Measurements from ENCODE around the gene GFRA4.
A peak's percentile ranks its signal among the peaks of the same experiment; 100 is the strongest.

The GFRA4 gene

DNA sequence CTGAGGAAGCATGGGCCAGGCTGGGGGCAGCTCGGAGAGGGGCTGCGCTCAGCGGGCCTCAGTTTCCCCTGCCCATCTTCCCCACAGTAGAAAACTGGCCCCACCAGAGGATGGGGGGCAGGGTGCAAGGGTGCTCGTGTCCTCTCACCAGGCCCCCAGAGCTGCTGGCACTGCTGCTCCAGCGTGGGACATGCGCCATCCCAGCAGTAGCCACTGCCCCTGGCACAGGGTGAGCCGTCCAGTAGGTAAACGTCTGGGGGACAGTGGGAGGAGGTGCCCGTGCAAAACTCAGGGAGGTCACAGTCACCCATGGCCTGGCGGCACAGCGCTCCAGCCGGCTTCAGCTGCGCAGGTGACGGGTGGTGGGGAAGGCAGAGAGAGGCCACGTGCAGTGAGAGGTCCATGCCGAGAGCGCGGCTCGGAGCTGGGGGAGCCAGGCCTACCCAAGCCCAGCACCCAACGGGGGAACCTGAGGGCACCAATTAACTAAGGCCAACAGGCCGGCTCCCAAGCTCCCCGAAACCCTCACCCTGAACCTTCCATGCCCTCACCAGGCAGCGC is 8.9 kb upstream of the GFRA4 start:
- H3K4me1 Mint-ChIP-seq (ENCODE audit: low read depth): peaks cover 5% of the 10 kb centered on the region
- peaks cover 67% of the 10 kb centered on the region for H3K27me3 Mint-ChIP-seq (ENCODE audit: low read depth)
- H3K9me3 Mint-ChIP-seq: no peaks in the 10 kb centered on the region
- no peak overlapping the region for H3K27ac Mint-ChIP-seq
- no peak overlapping the region for H3K4me3 Mint-ChIP-seq
- no peaks in the 10 kb centered on the region for H3K36me3 Mint-ChIP-seq (ENCODE audit: low read depth)

DNA sequence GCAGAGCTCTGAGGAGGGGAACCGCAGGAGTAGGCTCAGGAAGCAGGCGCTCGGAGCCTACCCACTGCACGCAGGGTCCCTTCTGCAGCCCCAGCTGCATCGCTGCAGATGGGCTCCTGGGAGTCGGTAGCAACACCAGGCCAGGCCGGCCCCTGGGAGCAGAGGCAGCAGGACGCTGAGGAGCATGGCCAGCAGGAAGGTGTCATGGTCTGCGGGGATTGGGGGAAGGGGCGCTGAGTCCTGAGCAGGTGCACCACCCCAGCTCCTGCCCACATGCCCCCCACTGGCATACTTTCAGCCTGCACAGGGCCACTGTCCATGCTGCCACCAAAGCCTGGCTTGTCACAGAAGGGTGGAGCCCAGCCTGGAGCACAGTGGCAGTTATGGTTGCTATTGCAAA is 7.7 kb upstream of the GFRA4 start:
- Mint-ChIP-seq H3K9me3 (no peaks in the 10 kb centered on the region), H3K36me3 (ENCODE audit: low read depth) (no peaks in the 10 kb centered on the region), H3K4me1 (ENCODE audit: low read depth) (peaks cover 7% of the 10 kb centered on the region), H3K27me3 (ENCODE audit: low read depth) (peaks cover 62% of the 10 kb centered on the region), H3K27ac (no peak overlapping the region), H3K4me3 (no peak overlapping the region)

DNA sequence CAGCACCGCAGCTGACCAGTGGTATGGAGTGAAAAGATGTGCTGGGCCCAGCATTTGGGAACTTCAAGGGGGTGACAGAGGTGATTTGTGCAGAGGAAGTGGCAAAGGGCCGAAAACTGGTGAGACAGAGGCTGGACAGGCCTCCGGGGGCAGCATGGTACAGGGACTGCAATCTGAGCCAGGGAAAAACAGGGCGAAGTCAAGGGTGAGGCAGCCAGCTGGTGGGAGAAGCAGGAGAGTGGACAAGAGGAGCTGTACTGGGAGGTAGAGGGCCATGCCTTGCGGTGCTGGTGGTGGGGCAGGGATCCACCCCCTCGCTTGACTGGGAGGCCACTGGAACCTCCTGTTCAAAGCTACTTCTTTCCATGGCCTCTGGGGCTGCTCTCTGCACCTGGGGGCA is 7.3 kb upstream of the GFRA4 start:
- Mint-ChIP-seq H3K27me3 (ENCODE audit: low read depth) (peaks cover 62% of the 10 kb centered on the region), H3K4me1 (ENCODE audit: low read depth) (peaks cover 10% of the 10 kb centered on the region), H3K36me3 (ENCODE audit: low read depth) (no peaks in the 10 kb centered on the region), H3K4me3 (no peak overlapping the region), H3K9me3 (no peaks in the 10 kb centered on the region), H3K27ac (no peak overlapping the region)

DNA sequence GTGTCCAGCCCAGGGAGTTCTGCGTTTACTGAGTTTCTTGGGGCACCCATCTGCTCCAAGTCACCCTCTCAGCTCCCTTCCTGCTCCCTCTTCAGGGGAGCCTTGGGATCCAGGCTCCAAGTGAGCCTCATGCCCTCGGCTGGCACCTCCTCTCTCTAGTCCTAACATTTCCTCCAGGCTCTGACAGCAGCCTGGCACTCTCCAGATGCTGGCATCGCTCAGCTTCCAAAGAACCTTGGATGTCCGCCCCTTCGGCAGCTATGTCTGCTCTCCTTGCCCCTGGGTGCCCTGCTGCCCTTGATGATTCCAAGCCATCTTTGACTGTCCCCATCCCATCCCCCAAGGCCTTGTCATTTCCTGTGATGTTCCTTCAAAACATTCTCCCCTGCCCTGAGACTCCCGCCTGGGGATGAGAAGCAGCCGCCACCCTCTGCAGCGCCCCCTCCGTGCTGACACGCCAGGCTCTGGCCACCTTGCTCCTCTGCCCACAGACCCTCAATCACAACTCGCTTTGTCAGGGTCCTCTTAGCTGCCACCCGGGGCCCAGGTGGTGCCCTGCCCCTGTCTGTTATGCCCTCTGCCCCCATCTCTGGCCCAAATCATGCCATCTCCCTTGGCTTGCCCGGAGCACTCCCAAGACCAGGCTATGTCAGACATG is 6.6 kb upstream of the GFRA4 start:
- no peak overlapping the region for H3K4me3 Mint-ChIP-seq
- peaks cover 55% of the 10 kb centered on the region for H3K27me3 Mint-ChIP-seq (ENCODE audit: low read depth)
- no peak overlapping the region for H3K27ac Mint-ChIP-seq

GRCh38 chr20:3667434-3668037 is 4.3 kb upstream of the GFRA4 start:
- Mint-ChIP-seq H3K4me3 (no peak overlapping the region), H3K27me3 (ENCODE audit: low read depth) (peaks cover 58% of the 10 kb centered on the region), H3K36me3 (ENCODE audit: low read depth) (no peaks in the 10 kb centered on the region), H3K9me3 (no peaks in the 10 kb centered on the region), H3K4me1 (ENCODE audit: low read depth) (peaks cover 19% of the 10 kb centered on the region), H3K27ac (no peak overlapping the region)

More for the DNA sequence above, 6.6 kb upstream of the GFRA4 start:
- H3K4me1 Mint-ChIP-seq (ENCODE audit: low read depth): peaks cover 16% of the 10 kb centered on the region
- H3K9me3 Mint-ChIP-seq: no peaks in the 10 kb centered on the region
- no peaks in the 10 kb centered on the region for H3K36me3 Mint-ChIP-seq (ENCODE audit: low read depth)

DNA sequence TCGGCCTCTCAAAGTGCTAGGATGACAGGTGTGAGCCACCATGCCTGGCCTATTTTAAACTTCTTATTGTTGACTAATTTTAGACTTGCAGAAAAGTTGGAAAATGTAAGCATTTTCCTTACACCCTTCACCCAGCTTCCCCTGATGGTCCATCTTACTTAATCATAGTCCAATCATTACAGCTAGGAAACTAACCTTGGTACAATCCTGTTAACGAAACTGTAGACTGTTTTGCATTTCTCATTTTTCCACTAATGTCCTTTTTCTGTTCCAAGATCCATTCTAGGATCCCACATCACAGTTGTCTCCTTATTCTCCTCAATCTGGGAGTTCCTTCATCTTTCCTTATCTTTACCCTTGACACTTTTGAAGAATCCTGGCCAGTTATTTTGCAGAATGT is 659 bp upstream of the GFRA4 start:
- peaks cover 52% of the 10 kb centered on the region for H3K27me3 Mint-ChIP-seq (ENCODE audit: low read depth)
- H3K27ac Mint-ChIP-seq: no peak overlapping the region
- H3K4me1 Mint-ChIP-seq (ENCODE audit: low read depth): peaks cover 28% of the 10 kb centered on the region
- H3K4me3 Mint-ChIP-seq: no peak overlapping the region
- H3K9me3 Mint-ChIP-seq: no peaks in the 10 kb centered on the region
- no peaks in the 10 kb centered on the region for H3K36me3 Mint-ChIP-seq (ENCODE audit: low read depth)

DNA sequence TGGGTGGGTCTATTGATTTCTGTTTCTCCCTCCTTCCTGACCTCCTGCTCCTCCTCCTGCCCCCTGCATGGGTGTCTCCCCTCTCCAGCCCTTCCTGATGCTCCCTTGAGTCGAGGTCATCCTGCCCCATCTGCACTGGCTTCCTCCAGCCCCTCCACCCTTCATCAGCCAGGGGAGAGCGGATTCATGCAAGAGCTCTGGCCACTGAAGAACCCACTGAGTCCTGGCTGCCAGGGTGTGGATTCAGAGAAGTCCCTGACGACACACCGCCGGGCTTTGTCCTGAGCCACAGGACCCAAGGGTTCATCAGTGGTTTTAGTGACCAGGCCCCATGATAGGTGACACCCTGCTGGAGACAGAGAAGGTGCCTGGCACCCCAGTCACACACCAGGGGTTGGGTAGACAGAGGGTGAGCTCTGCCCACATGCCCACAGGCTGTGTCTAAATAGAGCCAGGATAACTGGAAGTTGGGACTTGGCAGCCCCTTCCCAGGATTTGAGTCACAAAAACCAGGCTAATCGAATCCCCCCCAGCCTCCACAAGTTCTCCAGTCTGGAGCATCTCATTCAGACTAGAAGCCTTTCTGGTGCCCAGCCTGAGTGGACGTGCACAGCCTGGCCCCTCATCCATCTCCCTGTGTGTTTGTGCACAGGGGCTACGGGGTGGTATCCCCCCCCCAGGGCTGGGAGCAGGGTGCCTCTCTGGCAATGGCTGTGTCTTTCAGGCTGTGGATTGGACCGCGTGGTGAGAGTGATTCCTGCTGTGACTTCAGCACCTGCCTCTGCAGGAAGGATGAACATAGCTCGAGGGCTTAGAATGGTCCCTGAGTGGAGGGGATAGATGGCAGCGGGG is 1.2 kb downstream of the GFRA4 start:
- Mint-ChIP-seq H3K27me3 (ENCODE audit: low read depth) (peaks cover 58% of the 10 kb centered on the region), H3K4me1 (ENCODE audit: low read depth) (peaks cover 30% of the 10 kb centered on the region), H3K36me3 (ENCODE audit: low read depth) (no peaks in the 10 kb centered on the region), H3K27ac (no peak overlapping the region), H3K4me3 (no peak overlapping the region), H3K9me3 (no peaks in the 10 kb centered on the region)

- H3K36me3 Mint-ChIP-seq (ENCODE audit: low read depth): no peaks in the 10 kb centered on the region
- H3K4me3 Mint-ChIP-seq: no peak overlapping the region
- H3K27ac Mint-ChIP-seq: no peak overlapping the region
- peaks cover 58% of the 10 kb centered on the region for H3K27me3 Mint-ChIP-seq (ENCODE audit: low read depth)
- H3K9me3 Mint-ChIP-seq: no peaks in the 10 kb centered on the region
- peaks cover 28% of the 10 kb centered on the region for H3K4me1 Mint-ChIP-seq (ENCODE audit: low read depth)
Measured at GRCh38 chr20:3661060-3661813, 2.0 kb downstream of the GFRA4 start.

DNA sequence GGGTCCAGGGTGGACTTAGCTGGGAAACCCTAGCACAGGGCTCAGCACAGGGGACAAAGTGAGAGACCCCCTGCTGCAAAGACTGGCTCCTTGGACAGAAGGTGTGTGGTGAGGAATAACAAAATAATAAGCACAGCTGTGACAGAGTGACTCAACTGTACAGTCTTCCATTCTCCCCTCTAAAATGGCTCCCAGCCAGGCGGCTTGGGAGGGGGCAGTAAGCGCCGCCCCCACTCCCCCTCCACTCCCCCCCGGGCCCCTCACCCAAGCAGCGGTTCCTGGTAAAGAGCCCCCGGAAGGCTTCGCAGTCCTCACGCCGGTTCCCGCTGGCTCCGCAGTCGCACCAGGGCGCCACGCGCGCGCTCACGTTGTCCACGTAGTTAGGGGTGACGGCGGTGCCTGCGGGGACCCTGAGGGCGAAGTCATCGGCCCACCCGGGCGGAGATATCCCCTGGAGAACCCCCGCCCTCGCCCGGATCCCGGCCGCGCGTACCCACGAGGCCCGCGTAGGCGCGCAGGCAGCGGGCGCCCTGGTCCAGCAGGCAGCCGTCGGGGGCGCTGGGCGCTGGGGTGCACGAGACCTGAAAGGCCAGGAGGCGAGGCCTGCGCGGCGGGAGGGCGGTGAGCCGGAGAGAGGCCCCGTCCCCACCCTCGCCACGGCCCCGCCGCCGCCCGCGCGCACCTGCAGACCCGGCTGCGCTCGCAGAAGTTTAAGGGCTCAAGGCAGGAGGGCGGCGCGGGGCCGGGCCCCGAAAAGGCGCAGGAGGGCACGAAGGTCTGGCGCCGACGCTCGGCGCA is 2.7 kb downstream of the GFRA4 start:
- no peak overlapping the region for H3K4me3 Mint-ChIP-seq
- H3K36me3 Mint-ChIP-seq (ENCODE audit: low read depth): no peaks in the 10 kb centered on the region
- no peaks in the 10 kb centered on the region for H3K9me3 Mint-ChIP-seq
- H3K27me3 Mint-ChIP-seq (ENCODE audit: low read depth): peaks cover 55% of the 10 kb centered on the region
- H3K27ac Mint-ChIP-seq: no peak overlapping the region
- H3K4me1 Mint-ChIP-seq (ENCODE audit: low read depth): peaks cover 21% of the 10 kb centered on the region

DNA sequence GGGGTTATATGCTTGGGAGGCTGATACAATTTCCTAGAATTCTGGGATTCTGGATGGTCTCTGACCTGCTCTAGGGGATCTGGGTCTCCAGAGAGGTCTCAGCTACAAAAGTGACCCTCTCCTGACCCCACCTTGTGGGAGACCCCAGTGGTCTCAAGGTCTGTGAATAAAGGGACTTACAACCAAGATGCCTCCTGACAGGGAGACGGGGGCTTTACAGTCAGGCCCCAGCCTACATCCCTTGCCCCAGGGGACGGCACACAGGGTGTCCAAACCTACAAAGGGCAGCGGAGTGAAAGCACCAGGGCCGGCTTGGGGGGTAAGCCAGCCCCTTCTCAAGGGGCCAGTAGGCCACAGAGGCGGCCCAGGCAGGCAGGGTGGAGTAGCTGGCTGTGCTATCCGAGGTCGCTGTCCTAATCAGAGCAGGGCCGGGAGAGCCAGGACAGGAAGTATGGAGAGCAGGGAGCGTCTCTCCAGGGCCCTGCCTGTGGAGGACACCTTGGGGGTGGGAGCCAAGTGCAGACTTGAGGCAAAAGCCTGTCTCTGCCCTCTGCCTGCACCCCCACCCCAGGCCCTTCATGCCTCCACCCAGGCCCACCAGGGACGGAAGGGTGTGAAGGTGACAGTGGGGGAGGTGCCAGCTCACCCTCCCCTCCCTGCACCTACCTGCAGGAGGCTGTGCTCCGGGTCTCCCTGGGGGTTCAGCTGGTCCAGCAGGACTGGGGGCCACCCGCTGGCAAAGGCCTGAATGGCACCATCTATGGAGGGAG is 3.5 kb downstream of the GFRA4 start:
- no peak overlapping the region for H3K27ac Mint-ChIP-seq
- H3K4me3 Mint-ChIP-seq: no peak overlapping the region
- H3K27me3 Mint-ChIP-seq (ENCODE audit: low read depth): peaks cover 55% of the 10 kb centered on the region
- H3K9me3 Mint-ChIP-seq: no peaks in the 10 kb centered on the region
- peaks cover 15% of the 10 kb centered on the region for H3K4me1 Mint-ChIP-seq (ENCODE audit: low read depth)
- no peaks in the 10 kb centered on the region for H3K36me3 Mint-ChIP-seq (ENCODE audit: low read depth)

- H3K36me3 Mint-ChIP-seq (ENCODE audit: low read depth): no peaks in the 10 kb centered on the region
- no peak overlapping the region for H3K27ac Mint-ChIP-seq
- no peaks in the 10 kb centered on the region for H3K9me3 Mint-ChIP-seq
- peaks cover 13% of the 10 kb centered on the region for H3K4me1 Mint-ChIP-seq (ENCODE audit: low read depth)
- peak overlapping the region; percentile 60 for H3K4me3 Mint-ChIP-seq
- peaks cover 52% of the 10 kb centered on the region for H3K27me3 Mint-ChIP-seq (ENCODE audit: low read depth)
Measured at GRCh38 chr20:3658716-3659491, 4.3 kb downstream of the GFRA4 start.

DNA sequence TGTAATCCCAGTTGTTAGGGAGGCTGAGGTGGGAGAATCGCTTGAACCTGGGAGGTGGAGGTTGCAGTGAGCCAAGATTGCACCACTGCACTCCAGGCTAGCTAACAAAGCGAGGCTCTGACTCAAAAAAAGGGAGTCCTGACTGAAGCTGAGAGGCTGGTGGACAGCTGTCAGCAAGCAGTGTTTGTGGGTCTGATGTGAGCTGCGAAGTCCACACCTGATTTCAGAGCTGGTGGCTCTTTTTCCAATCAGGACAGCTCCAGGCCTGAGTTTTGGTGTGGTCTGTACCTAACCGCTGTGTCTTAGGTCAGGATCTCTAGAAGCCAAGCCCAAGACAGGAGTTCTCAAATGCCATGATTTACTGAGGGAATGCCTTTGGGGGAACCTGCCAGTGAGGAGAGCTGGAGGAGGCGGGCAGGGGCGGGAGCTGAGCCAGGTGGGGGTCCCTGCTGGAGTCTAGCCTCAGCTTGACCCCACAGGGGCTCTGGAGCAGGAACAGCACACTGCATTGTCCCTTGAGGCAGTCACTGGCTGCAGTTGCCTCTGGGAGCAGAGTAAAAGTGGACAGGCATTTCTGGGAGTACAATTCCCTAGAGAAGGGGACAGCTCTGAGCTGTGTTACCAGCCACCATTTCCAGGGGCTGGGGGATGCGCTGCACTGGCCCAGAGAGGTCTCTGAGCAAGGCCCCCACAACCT is 5.0 kb downstream of the GFRA4 start:
- H3K36me3 Mint-ChIP-seq (ENCODE audit: low read depth): no peaks in the 10 kb centered on the region
- H3K4me3 Mint-ChIP-seq: no peak overlapping the region
- H3K27ac Mint-ChIP-seq: no peak overlapping the region
- no peaks in the 10 kb centered on the region for H3K9me3 Mint-ChIP-seq
- H3K27me3 Mint-ChIP-seq (ENCODE audit: low read depth): peaks cover 45% of the 10 kb centered on the region
- peaks cover 18% of the 10 kb centered on the region for H3K4me1 Mint-ChIP-seq (ENCODE audit: low read depth)
